ENCODE results near the gene SLC8A1.

Gene SLC8A1

GRCh38 chr2:40480596-40480995, 28.7 kb upstream of the SLC8A1 start:
- no peak for DNase-seq
- no peak overlapping the region for H3K4me3 ChIP-seq
- no peaks in the 10 kb centered on the region for H3K9me3 ChIP-seq
- no peaks in the 10 kb centered on the region for H3K27me3 ChIP-seq
- H3K27ac ChIP-seq: no peak overlapping the region
- no peaks in the 10 kb centered on the region for H3K36me3 ChIP-seq
- peaks cover 0 to 4% (median 0%) of the 10 kb centered on the region in 4 donors for H3K4me1 ChIP-seq
- intact Hi-C loops (cut with DNase I; ENCODE audit: low total_unique reads): no loop called here
- TF ChIP-seq CTCF (IDR thresholded peaks at IDR 0.05): no peak

- Histone ChIP-seq H3K27me3 (no peaks in the 10 kb centered on the region), H3K4me3 (no peak overlapping the region), H3K36me3 (no peaks in the 10 kb centered on the region), H3K27ac (no peak overlapping the region), H3K4me1 (peaks cover 0 to 4% (median 0%) of the 10 kb centered on the region in 4 donors), H3K9me3 (no peaks in the 10 kb centered on the region)
- intact Hi-C loops (cut with DNase I; ENCODE audit: low total_unique reads): no loop called here
- no peak for DNase-seq
- no peak for TF ChIP-seq CTCF (IDR thresholded peaks at IDR 0.05)
Measured at GRCh38 chr2:40480073-40480472, 28.2 kb upstream of the SLC8A1 start.

GRCh38 chr2:40477361-40477760, 25.5 kb upstream of the SLC8A1 start:
- no peaks in the 10 kb centered on the region for H3K9me3 ChIP-seq
- DNase-seq: no peak
- H3K27me3 ChIP-seq: no peaks in the 10 kb centered on the region
- no peaks in the 10 kb centered on the region for H3K36me3 ChIP-seq
- intact Hi-C loops (cut with DNase I; ENCODE audit: low total_unique reads): no loop called here
- no peak overlapping the region for H3K27ac ChIP-seq
- no peak overlapping the region for H3K4me3 ChIP-seq
- peaks cover 0 to 4% (median 0%) of the 10 kb centered on the region in 4 donors for H3K4me1 ChIP-seq
- no peak for TF ChIP-seq CTCF (IDR thresholded peaks at IDR 0.05)

- intact Hi-C loops (cut with DNase I; ENCODE audit: low total_unique reads): no loop called here
- Histone ChIP-seq H3K36me3 (no peaks in the 10 kb centered on the region), H3K4me1 (peaks cover 0 to 4% (median 0%) of the 10 kb centered on the region in 4 donors), H3K4me3 (no peak overlapping the region), H3K9me3 (no peaks in the 10 kb centered on the region), H3K27me3 (no peaks in the 10 kb centered on the region), H3K27ac (no peak overlapping the region)
- DNase-seq: no peak
- TF ChIP-seq CTCF (IDR thresholded peaks at IDR 0.05): no peak
Measured at GRCh38 chr2:40476436-40476835, 24.5 kb upstream of the SLC8A1 start.

GRCh38 chr2:40474306-40474705, 22.4 kb upstream of the SLC8A1 start:
- no peak for DNase-seq
- Histone ChIP-seq H3K4me1 (peaks cover 0 to 4% (median 0%) of the 10 kb centered on the region in 4 donors), H3K36me3 (no peaks in the 10 kb centered on the region), H3K27me3 (no peaks in the 10 kb centered on the region), H3K27ac (no peak overlapping the region), H3K9me3 (no peaks in the 10 kb centered on the region), H3K4me3 (no peak overlapping the region)
- intact Hi-C loops (cut with DNase I; ENCODE audit: low total_unique reads): no loop called here
- TF ChIP-seq CTCF (IDR thresholded peaks at IDR 0.05): no peak

- Histone ChIP-seq H3K27me3 (no peaks in the 10 kb centered on the region), H3K9me3 (no peaks in the 10 kb centered on the region), H3K4me3 (no peak overlapping the region), H3K36me3 (no peaks in the 10 kb centered on the region), H3K4me1 (no peaks in the 10 kb centered on the region), H3K27ac (no peak overlapping the region)
- DNase-seq: no peak
- no peak for TF ChIP-seq CTCF (IDR thresholded peaks at IDR 0.05)
- intact Hi-C loops (cut with DNase I; ENCODE audit: low total_unique reads): no loop called here
Measured at GRCh38 chr2:40471866-40472265, 20.0 kb upstream of the SLC8A1 start.
